ENCODE data around the gene SRGAP2C.
"Not testable (repeated sequence)": the region's sequence is repeated elsewhere in the genome, so short reads cannot be mapped to it uniquely, and the experiment has no call there.

The SRGAP2C gene

GRCh38 chr1:121414905-121415304 is 230.1 kb downstream of the SRGAP2C start:
- DNase-seq = peak in 3 of 56 donors; percentile 2 to 28 (median 21)

GRCh38 chr1:121417325-121417923 is 232.6 kb downstream of the SRGAP2C start:
- DNase-seq = no peak

- no peak for DNase-seq
These were observed 233.7 kb downstream of the SRGAP2C start for GRCh38 chr1:121418369-121419049.

GRCh38 chr1:121419050-121419615 is 234.4 kb downstream of the SRGAP2C start:
- not testable (repeated sequence) for DNase-seq

GRCh38 chr1:121421490-121421889 is 236.7 kb downstream of the SRGAP2C start:
- DNase-seq = not testable (repeated sequence)

GRCh38 chr1:121423956-121424355 is 239.2 kb downstream of the SRGAP2C start:
- not testable (repeated sequence) for DNase-seq

- not testable (repeated sequence) for DNase-seq
These were observed 248.7 kb downstream of the SRGAP2C start for GRCh38 chr1:121433517-121433916.

GRCh38 chr1:121438862-121439261 is 254.1 kb downstream of the SRGAP2C start:
- DNase-seq = not testable (repeated sequence)

GRCh38 chr1:121440993-121441392 is 256.2 kb downstream of the SRGAP2C start:
- DNase-seq = no peak

Measured in nucleus accumbens (tissue), 56 donors.